Left ventricle myocardium inferior (tissue), 1 donor: ENCODE measurements around the gene ZNF880. TPM values are rescaled to one million over a fixed set of nuclear protein-coding genes. Genes with fewer than 3 reads are reported as not detected.
A peak's percentile ranks its signal among the peaks of the same experiment; 100 is the strongest.
"Not testable (repeated sequence)": the region's sequence is repeated elsewhere in the genome, so short reads cannot be mapped to it uniquely, and the experiment has no call there.

Source experiments
- DNase-seq: peaks from one replicate; pipeline ENCODE4 v3.0.0-alpha.2; 2020
- H3K27ac ChIP-seq: fragments of 200-600 bp; replicated peaks from 2 replicates; pipeline ENCODE4 v1.8.0; 2021
- H3K27me3 ChIP-seq: fragments of 200-600 bp; 2 replicates; pipeline ENCODE4 v1.8.0; 2021; ENCODE audit warnings: low read depth
- H3K36me3 ChIP-seq: fragments of 200-600 bp; 2 replicates; pipeline ENCODE4 v1.8.0; 2021
- H3K4me1 ChIP-seq: fragments of 200-600 bp; 2 replicates; pipeline ENCODE4 v1.8.0; 2021
- H3K4me3 ChIP-seq: fragments of 200-600 bp; 2 replicates; pipeline ENCODE4 v1.8.0; 2021; ENCODE audit warnings: mild to moderate bottlenecking, moderate library complexity
- H3K9me3 ChIP-seq: fragments of 200-600 bp; replicated peaks from 2 replicates; pipeline ENCODE4 v1.8.0; 2021
- intact Hi-C: fragments of 100-400 bp; cut with micrococcal nuclease; formaldehyde crosslinking; loops from one replicate; pipeline ENCODE4 v1.11.0; 2022
- total RNA-seq: library from RNA; stranded (reverse); fragmentation: NEBNext Ultra II Directional; extraction: Animal tissue kit (Norgen Biotek cat#: 25700); gene quantifications from one replicate; pipeline ENCODE4 v1.2.1, GENCODE V29; 2021
- TF ChIP-seq, protein P1 (sequence below): fragments of 200-600 bp; IDR thresholded peaks from 2 replicates; pipeline ENCODE4 v1.8.0; 2021; ENCODE audit warnings: antibody characterized with exemption, mild to moderate bottlenecking, borderline replicate concordance
- donor health status: DM: no; HTN: yes; CAD: no; lungs with severe emphysema.

ZNF880 gene
- total RNA-seq, 1 donor from 2014 or later: 24.7 TPM

DNA sequence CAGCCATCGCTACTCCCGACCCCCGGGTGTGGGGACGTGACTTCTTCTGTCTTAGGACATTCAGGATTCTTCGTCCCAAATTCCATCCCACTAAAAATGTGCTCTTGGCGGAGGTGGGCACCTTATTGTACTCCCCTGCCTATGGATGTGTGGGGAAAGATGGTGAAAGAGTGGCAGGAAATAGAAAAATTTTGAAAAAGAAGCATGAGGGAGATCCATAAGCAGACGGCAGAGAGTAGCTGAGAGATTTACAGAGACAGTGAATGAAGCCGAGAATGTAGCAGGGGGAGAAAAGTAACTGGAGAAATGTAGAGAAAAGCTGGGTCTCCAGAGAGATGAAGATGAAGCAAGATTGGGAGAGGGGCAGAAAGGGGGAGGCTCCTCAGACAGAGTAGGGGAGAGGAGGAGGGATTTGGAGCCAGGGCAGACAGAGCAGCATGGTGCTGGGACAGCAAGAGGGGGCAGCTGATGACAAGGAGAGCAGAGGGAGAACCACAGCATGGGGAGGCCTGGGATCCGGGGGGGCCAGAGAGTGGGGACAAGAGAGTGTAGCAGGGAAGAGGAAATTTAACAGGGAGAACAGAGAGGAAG lies 32.8 kb upstream of the ZNF880 start:
- Histone ChIP-seq H3K27me3 (no peaks in the 10 kb centered on the region), H3K27ac (peak overlapping the region; percentile 85), H3K9me3 (peaks cover 36% of the 10 kb centered on the region), H3K4me3 (peak overlapping the region; percentile 82), H3K4me1 (peaks cover 13% of the 10 kb centered on the region), H3K36me3 (peaks cover 5% of the 10 kb centered on the region)
- TF ChIP-seq, protein P1, sequence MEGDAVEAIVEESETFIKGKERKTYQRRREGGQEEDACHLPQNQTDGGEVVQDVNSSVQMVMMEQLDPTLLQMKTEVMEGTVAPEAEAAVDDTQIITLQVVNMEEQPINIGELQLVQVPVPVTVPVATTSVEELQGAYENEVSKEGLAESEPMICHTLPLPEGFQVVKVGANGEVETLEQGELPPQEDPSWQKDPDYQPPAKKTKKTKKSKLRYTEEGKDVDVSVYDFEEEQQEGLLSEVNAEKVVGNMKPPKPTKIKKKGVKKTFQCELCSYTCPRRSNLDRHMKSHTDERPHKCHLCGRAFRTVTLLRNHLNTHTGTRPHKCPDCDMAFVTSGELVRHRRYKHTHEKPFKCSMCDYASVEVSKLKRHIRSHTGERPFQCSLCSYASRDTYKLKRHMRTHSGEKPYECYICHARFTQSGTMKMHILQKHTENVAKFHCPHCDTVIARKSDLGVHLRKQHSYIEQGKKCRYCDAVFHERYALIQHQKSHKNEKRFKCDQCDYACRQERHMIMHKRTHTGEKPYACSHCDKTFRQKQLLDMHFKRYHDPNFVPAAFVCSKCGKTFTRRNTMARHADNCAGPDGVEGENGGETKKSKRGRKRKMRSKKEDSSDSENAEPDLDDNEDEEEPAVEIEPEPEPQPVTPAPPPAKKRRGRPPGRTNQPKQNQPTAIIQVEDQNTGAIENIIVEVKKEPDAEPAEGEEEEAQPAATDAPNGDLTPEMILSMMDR: no peak
- intact Hi-C loops: no loop called here
- DNase-seq: no peak

DNA sequence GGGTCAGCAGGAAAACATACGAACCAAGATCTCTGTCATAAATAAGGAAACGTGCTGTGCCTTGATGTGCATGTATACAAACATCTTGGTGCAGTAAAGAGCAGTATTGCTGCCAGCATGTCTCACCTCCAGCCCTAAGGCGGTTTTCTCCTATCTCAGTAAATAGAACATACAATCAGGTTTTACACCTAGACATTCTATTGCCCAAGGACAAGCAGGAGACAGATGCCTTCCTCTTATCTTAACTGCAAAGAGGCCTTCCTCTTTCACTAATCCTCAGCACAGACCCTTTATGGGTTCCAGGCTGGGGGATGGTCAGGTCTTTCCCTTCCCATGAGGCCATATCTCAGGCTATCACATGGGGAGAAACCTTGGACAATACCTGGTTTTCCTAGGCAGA lies 30.7 kb upstream of the ZNF880 start:
- H3K27me3 ChIP-seq, intact Hi-C loops, H3K27ac ChIP-seq, H3K36me3 ChIP-seq, H3K4me3 ChIP-seq, DNase-seq: not testable (repeated sequence)
- peaks cover 14% of the 10 kb centered on the region for H3K9me3 ChIP-seq
- peaks cover 13% of the 10 kb centered on the region for H3K4me1 ChIP-seq

DNA sequence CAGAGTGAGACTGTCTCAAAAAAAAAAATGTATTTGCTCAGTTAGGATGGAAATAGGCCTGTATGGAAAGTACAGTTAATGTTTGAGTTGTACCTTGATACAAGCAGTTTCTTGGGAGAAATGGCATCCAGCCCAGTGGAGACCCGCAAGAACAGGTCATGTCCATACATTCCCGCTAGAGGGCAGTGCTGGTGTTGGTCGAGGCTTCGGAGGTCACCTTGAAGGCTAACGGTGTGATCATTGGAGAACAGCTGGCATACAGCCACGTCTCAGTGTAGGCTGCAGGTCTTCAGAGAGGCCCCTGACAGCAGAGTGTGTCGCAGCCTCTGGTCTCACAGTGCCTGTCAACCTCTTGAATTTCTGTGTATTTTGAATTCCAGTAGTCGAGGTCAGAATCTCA lies 26.2 kb upstream of the ZNF880 start:
- intact Hi-C loops: no loop called here
- H3K27ac ChIP-seq: no peak overlapping the region
- H3K4me3 ChIP-seq: no peak overlapping the region
- no peaks in the 10 kb centered on the region for H3K9me3 ChIP-seq
- H3K4me1 ChIP-seq: no peaks in the 10 kb centered on the region
- H3K27me3 ChIP-seq: no peaks in the 10 kb centered on the region
- TF ChIP-seq, protein P1: peak; percentile 72
- peak; percentile 20 for DNase-seq
- H3K36me3 ChIP-seq: peaks cover 10% of the 10 kb centered on the region

DNA sequence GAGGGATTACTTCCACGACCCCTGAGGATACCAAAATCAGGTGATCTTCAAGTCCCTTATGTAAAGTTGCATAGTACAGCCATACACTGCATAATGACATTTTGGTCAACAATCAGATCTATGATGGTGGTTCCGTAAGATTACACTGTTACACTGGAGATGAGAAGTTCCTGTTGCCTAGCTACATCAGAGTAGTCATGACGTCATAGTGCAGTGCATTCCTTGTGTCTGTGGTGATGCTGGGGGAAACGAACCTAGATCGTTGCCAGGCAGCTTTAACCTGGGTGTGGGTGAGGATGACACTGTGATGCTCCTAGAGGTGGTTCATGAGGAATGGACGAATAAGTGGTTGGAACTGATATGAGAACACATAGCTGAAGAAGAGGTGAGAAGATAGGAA lies 24.6 kb upstream of the ZNF880 start:
- no peak for DNase-seq
- Histone ChIP-seq H3K27me3 (no peaks in the 10 kb centered on the region), H3K4me3 (no peak overlapping the region), H3K4me1 (no peaks in the 10 kb centered on the region), H3K36me3 (peaks cover 27% of the 10 kb centered on the region), H3K27ac (no peak overlapping the region), H3K9me3 (no peaks in the 10 kb centered on the region)
- intact Hi-C loops: no loop called here
- TF ChIP-seq, protein P1: no peak

DNA sequence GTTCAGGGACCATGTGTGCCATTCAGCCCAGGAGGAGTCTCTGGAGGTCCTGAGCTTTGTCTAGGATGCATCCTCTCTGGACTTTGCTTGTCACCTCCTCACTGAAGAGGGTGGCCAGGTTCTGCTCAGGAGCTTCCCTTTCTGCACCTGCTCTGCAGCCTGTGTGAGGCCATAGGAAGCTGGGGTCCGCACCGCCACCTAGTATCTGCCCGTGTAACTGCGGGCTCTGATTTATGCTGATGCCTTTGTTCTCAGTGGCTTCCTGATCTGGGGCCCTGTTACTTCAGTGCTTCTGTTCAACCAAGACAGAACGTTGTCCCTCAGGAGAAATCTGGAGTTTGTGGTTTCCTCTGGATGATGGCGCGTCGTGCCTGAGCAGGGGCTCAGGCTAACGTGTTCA lies 18.2 kb upstream of the ZNF880 start:
- H3K36me3 ChIP-seq: peaks cover 86% of the 10 kb centered on the region
- no peaks in the 10 kb centered on the region for H3K9me3 ChIP-seq
- no peak overlapping the region for H3K27ac ChIP-seq
- no peak overlapping the region for H3K4me3 ChIP-seq
- no peaks in the 10 kb centered on the region for H3K27me3 ChIP-seq
- TF ChIP-seq, protein P1: no peak
- DNase-seq: no peak
- no peaks in the 10 kb centered on the region for H3K4me1 ChIP-seq
- intact Hi-C loops: no loop called here

DNA sequence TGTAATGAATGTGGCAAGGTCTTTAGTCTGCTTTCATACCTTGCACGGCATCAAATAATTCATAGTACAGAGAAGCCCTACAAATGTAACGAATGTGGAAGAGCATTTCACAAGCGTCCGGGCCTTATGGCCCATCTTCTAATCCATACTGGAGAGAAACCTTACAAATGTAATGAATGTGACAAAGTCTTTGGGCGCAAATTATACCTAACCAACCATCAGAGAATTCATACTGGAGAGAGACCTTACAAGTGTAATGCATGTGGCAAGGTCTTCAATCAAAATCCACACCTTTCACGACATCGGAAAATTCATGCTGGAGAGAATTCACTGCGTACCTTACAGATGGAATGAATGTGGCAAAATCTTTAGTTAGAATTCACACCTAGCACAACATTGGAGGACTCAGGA lies 3.3 kb upstream of the ZNF880 start:
- intact Hi-C loops: no loop called here
- Histone ChIP-seq H3K4me1 (peaks cover 22% of the 10 kb centered on the region), H3K27ac (no peak overlapping the region), H3K9me3 (peaks cover 74% of the 10 kb centered on the region), H3K4me3 (no peak overlapping the region), H3K27me3 (no peaks in the 10 kb centered on the region), H3K36me3 (peaks cover 66% of the 10 kb centered on the region)
- no peak for DNase-seq
- TF ChIP-seq, protein P1: no peak
